CD4-positive, alpha-beta T cell (primary cell): ENCODE measurements around the gene MLN. TPM values are rescaled to one million over a fixed set of nuclear protein-coding genes. Genes with fewer than 3 reads are reported as not detected.
A peak's percentile ranks its signal among the peaks of the same experiment; 100 is the strongest.

ENCODE experiments used
- ATAC-seq: fragments of 200-7000 bp; cut with Tn5 transposase; one replicate; pipeline ENCODE4 v1.10.0; 2022; ENCODE audit warnings: mild to moderate bottlenecking; ENCODE audit not compliant: poor library complexity
- CTCF ChIA-PET: fragments of 350-600 bp; sonication (Branson Sonifier 250); formaldehyde crosslinking; loops from one replicate; lab custom pipeline; 2021; ENCODE audit warnings: antibody characterized with exemption, inconsistent platforms; lab: Charles Lee
- POLR2A ChIA-PET: fragments of 350-600 bp; sonication (Branson Sonifier 250); formaldehyde crosslinking; loops from one replicate; lab custom pipeline; 2021; ENCODE audit warnings: antibody characterized with exemption, inconsistent platforms; lab: Charles Lee
- DNase-seq, 14 experiments: peaks; one replicate each; pipeline ENCODE4 v3.0.0-alpha.2; 2013 to 2020; ENCODE audit warnings: mixed read lengths in 2 of 14
- H3K27ac ChIP-seq, 2 donors: one replicate each; pipeline versions ENCODE4 v1.5.1 to v1.7.0; 2013; ENCODE audit warnings: low read length in 2 of 2, low read depth in 1 of 2, mild to moderate bottlenecking in 1 of 2
- H3K27me3 ChIP-seq, 2 experiments: 1 replicate in 1 of 2; 2 replicates in 1 of 2; pipeline versions ENCODE4 v1.6.1 to v1.7.0; 2013; ENCODE audit warnings: low read length in 2 of 2, control low read depth in 1 of 2, mild to moderate bottlenecking in 1 of 2, moderate library complexity in 1 of 2; ENCODE audit not compliant: insufficient read depth in 2 of 2, control insufficient read depth in 1 of 2
- H3K36me3 ChIP-seq: one replicate; pipeline ENCODE4 v1.6.1; 2013; ENCODE audit warnings: low read length, control low read depth; ENCODE audit not compliant: insufficient read depth
- H3K4me1 ChIP-seq: one replicate; pipeline ENCODE4 v1.6.1; 2013; ENCODE audit warnings: low read length, control low read depth; ENCODE audit not compliant: insufficient read depth
- H3K4me3 ChIP-seq: one replicate; pipeline ENCODE4 v1.5.1; 2013; ENCODE audit warnings: mild to moderate bottlenecking, low read length, moderate library complexity
- H3K9me3 ChIP-seq, 2 experiments: 1 replicate in 1 of 2; 2 replicates in 1 of 2; pipeline versions ENCODE4 v1.6.1 to v1.7.0; 2013; ENCODE audit warnings: low read length in 2 of 2, mild to moderate bottlenecking in 2 of 2, control low read depth in 1 of 2, moderate library complexity in 1 of 2; ENCODE audit not compliant: control insufficient read depth in 1 of 2, insufficient read depth in 1 of 2
- H3K27ac Mint-ChIP-seq: one replicate; pipeline ENCODE4 v1.8.0; 2020; ENCODE audit warnings: mixed read lengths
- H3K27me3 Mint-ChIP-seq: one replicate; pipeline ENCODE4 v1.8.0; 2021; ENCODE audit warnings: mixed read lengths
- H3K36me3 Mint-ChIP-seq: one replicate; pipeline ENCODE4 v1.8.0; 2021; ENCODE audit warnings: low read depth, mixed read lengths
- H3K4me1 Mint-ChIP-seq: one replicate; pipeline ENCODE4 v1.8.0; 2021; ENCODE audit warnings: low read depth, mixed read lengths
- H3K4me3 Mint-ChIP-seq: one replicate; pipeline ENCODE4 v1.8.0; 2020; ENCODE audit warnings: mild to moderate bottlenecking, mixed read lengths
- H3K9me3 Mint-ChIP-seq: one replicate; pipeline ENCODE4 v1.8.0; 2020; ENCODE audit warnings: mixed read lengths
- CTCF ChIP-seq: fragments of 200-600 bp; IDR thresholded peaks from one replicate; pipeline ENCODE4 v1.8.0; 2022; ENCODE audit warnings: antibody characterized with exemption, mild to moderate bottlenecking
- intact Hi-C, 2 experiments: fragments of 100-400 bp; cut with DNase I in 1 of 2; cut with micrococcal nuclease in 1 of 2; formaldehyde crosslinking; loops; one replicate each; pipeline versions ENCODE4 v1.15.1 to v1.9.0; 2023 to 2025; cut with DNase I, micrococcal nuclease
- total RNA-seq, 174 experiments: library from RNA in 2 of 174; stranded (reverse) in 2 of 174; gene quantifications; one replicate each; pipeline ENCODE4 v1.2.3 and lab custom pipeline; 2021 to 2026

The MLN gene
- total RNA-seq, 2 experiments from 2014 or later, result not detected

- H3K9me3 Mint-ChIP-seq, result no peaks in the 10 kb centered on the region
- POLR2A ChIA-PET, result no interaction called here
- Histone ChIP-seq H3K27me3 (peaks cover 46 to 48% of the 10 kb centered on the region in 2 experiments), H3K4me3 (no peak overlapping the region), H3K36me3 (no peaks in the 10 kb centered on the region), H3K27ac (no peak overlapping the region), H3K9me3 (peaks cover 0 to 6% of the 10 kb centered on the region in 2 experiments), H3K4me1 (peaks cover 8% of the 10 kb centered on the region)
- DNase-seq (peak in 13 of 14 experiments; percentile 7 to 54 (median 21)), ATAC-seq (no peak)
- H3K36me3 Mint-ChIP-seq, result no peaks in the 10 kb centered on the region
- intact Hi-C loops, result no loop called here
- H3K4me1 Mint-ChIP-seq, result peaks cover 18% of the 10 kb centered on the region
- no peak overlapping the region for H3K27ac Mint-ChIP-seq
- H3K4me3 Mint-ChIP-seq, result no peak overlapping the region
- CTCF ChIA-PET, result interaction anchor here (2.1 kb wide), 1 partner anchor 41 kb away, joined by 6 read pairs; no protein-coding TSS in a partner anchor
- no peak for TF ChIP-seq CTCF
- peaks cover 75% of the 10 kb centered on the region for H3K27me3 Mint-ChIP-seq
These were observed 8.9 kb upstream of the MLN start for GRCh38 chr6:33812669-33813068.

DNA sequence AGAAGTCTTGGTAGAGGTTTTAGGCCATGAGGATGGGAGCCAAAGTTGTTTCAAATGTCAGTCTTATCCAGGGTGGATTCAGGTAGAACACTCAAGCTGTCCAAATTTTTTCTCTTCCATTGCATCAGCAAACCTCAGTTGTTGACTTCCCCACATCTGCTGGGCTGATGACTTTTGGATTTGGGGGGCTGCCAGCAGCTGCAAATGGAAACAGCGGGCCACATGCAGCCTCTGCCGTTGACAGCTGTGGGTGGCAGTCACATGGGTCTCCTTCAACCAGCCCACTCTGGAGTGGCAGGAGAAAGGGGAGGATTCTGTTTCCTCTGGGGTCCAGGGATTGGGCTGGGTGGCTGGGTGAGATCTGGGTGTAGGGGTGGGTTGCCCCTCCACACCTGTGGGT, 5.8 kb upstream of the MLN start:
- peaks cover 29% of the 10 kb centered on the region for H3K4me1 Mint-ChIP-seq
- peaks cover 36 to 41% of the 10 kb centered on the region in 2 experiments for H3K27me3 ChIP-seq
- H3K9me3 ChIP-seq, result peaks cover 0 to 6% of the 10 kb centered on the region in 2 experiments
- no peak overlapping the region for H3K27ac Mint-ChIP-seq
- CTCF ChIA-PET, result no interaction called here
- ATAC-seq (no peak), DNase-seq (no peak)
- TF ChIP-seq CTCF, result no peak
- H3K9me3 Mint-ChIP-seq, result no peaks in the 10 kb centered on the region
- H3K36me3 Mint-ChIP-seq, result no peaks in the 10 kb centered on the region
- H3K4me1 ChIP-seq, result peaks cover 15% of the 10 kb centered on the region
- intact Hi-C loops, result no loop called here
- H3K4me3 Mint-ChIP-seq, result no peak overlapping the region
- no peak overlapping the region for H3K4me3 ChIP-seq
- H3K36me3 ChIP-seq, result no peaks in the 10 kb centered on the region
- H3K27me3 Mint-ChIP-seq, result peaks cover 62% of the 10 kb centered on the region
- POLR2A ChIA-PET, result no interaction called here
- H3K27ac ChIP-seq, result no peak overlapping the region

- H3K27me3 Mint-ChIP-seq, result peaks cover 57% of the 10 kb centered on the region
- H3K27ac Mint-ChIP-seq, result no peak overlapping the region
- no peaks in the 10 kb centered on the region for H3K36me3 Mint-ChIP-seq
- ATAC-seq (no peak), DNase-seq (no peak)
- peaks cover 29% of the 10 kb centered on the region for H3K4me1 Mint-ChIP-seq
- Histone ChIP-seq H3K4me3 (no peak overlapping the region), H3K27me3 (peaks cover 29 to 37% of the 10 kb centered on the region in 2 experiments), H3K9me3 (peaks cover 0 to 3% of the 10 kb centered on the region in 2 experiments), H3K4me1 (peaks cover 15% of the 10 kb centered on the region), H3K36me3 (no peaks in the 10 kb centered on the region), H3K27ac (no peak overlapping the region)
- ChIA-PET POLR2A (no interaction called here), CTCF (no interaction called here)
- H3K4me3 Mint-ChIP-seq, result no peak overlapping the region
- intact Hi-C loops, result no loop called here
- no peak for TF ChIP-seq CTCF
- no peaks in the 10 kb centered on the region for H3K9me3 Mint-ChIP-seq
These were observed 4.9 kb upstream of the MLN start for GRCh38 chr6:33808641-33809180.
